Measurements from ENCODE around the gene BAD. TPM values are rescaled to one million over a fixed set of nuclear protein-coding genes. Genes with fewer than 3 reads are reported as not detected.

BAD gene
- total RNA-seq, 1 experiment from 2014 or later: 34.7 TPM

DNA sequence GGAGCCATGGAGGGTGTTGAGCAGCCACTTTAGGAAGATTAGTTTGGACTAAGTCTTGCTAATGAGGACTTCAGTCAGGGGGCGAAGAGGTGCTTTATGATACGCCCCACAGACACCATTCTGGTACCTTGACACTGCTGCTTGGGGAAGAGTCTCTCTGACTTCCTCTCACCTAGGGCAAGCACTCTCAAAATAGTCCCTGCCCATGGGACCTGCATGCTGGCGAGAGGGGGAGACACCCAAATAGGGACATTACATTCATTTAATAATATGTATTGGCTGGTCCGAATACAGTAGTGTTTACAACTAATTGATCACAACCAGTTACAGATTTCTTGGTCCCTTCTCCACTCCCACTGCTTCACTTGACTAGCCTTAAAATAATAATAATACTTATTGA, 11.3 kb upstream of the BAD start (continued):
- TF ChIP-seq ARID4B (CRISPR knock-in tag; IDR thresholded peaks at IDR 0.05; ENCODE audit: borderline replicate concordance) (no peak), JUN (CRISPR knock-in tag; IDR thresholded peaks at IDR 0.05) (no peak)
- TF ChIP-seq, protein P1, sequence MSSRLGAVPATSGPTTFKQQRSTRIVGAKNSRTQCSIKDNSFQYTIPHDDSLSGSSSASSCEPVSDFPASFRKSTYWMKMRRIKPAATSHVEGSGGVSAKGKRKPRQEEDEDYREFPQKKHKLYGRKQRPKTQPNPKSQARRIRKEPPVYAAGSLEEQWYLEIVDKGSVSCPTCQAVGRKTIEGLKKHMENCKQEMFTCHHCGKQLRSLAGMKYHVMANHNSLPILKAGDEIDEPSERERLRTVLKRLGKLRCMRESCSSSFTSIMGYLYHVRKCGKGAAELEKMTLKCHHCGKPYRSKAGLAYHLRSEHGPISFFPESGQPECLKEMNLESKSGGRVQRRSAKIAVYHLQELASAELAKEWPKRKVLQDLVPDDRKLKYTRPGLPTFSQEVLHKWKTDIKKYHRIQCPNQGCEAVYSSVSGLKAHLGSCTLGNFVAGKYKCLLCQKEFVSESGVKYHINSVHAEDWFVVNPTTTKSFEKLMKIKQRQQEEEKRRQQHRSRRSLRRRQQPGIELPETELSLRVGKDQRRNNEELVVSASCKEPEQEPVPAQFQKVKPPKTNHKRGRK (CRISPR knock-in tag; IDR thresholded peaks at IDR 0.05; ENCODE audit: borderline replicate concordance): no peak

DNA sequence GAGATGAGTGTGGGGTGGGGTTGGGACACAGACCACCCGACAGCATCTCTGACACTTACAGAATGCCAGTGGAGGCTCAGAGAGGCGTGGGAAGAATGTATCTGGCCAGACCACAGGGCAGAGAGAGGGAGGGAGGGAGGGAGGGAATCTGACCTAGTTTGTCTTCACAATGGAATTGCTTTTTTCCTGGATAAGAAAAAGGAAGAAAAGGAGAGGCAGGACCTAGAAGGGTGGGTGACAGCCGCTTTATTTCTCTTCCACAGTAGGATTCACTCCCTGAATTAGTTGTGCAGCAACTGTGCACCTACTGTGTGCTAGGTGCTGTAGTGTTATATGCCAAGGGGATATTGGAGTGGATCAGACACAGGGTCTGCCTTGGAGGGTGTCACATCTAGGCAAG, 10.3 kb upstream of the BAD start:
- H3K4me1 Mint-ChIP-seq: peaks cover 13% of the 10 kb centered on the region
- peaks cover 93% of the 10 kb centered on the region for H3K27me3 Mint-ChIP-seq (ENCODE audit: low read depth)
- POLR2A ChIA-PET: no interaction called here
- TF ChIP-seq ZMAT4 (CRISPR knock-in tag; IDR thresholded peaks at IDR 0.05) (no peak), TCF7 (CRISPR knock-in tag; IDR thresholded peaks at IDR 0.05; ENCODE audit: low read depth) (no peak), MYBL2 (CRISPR knock-in tag; IDR thresholded peaks at IDR 0.05) (no peak), ZNF671 (CRISPR knock-in tag; IDR thresholded peaks at IDR 0.05) (no peak), ZNF232 (CRISPR knock-in tag; IDR thresholded peaks at IDR 0.05) (no peak), PREB (CRISPR knock-in tag; IDR thresholded peaks at IDR 0.05; ENCODE audit: borderline replicate concordance) (no peak), TEAD1 (CRISPR knock-in tag; IDR thresholded peaks at IDR 0.05) (no peak), SMAD4 (CRISPR knock-in tag; IDR thresholded peaks at IDR 0.05) (no peak)
- TF ChIP-seq, protein P2, sequence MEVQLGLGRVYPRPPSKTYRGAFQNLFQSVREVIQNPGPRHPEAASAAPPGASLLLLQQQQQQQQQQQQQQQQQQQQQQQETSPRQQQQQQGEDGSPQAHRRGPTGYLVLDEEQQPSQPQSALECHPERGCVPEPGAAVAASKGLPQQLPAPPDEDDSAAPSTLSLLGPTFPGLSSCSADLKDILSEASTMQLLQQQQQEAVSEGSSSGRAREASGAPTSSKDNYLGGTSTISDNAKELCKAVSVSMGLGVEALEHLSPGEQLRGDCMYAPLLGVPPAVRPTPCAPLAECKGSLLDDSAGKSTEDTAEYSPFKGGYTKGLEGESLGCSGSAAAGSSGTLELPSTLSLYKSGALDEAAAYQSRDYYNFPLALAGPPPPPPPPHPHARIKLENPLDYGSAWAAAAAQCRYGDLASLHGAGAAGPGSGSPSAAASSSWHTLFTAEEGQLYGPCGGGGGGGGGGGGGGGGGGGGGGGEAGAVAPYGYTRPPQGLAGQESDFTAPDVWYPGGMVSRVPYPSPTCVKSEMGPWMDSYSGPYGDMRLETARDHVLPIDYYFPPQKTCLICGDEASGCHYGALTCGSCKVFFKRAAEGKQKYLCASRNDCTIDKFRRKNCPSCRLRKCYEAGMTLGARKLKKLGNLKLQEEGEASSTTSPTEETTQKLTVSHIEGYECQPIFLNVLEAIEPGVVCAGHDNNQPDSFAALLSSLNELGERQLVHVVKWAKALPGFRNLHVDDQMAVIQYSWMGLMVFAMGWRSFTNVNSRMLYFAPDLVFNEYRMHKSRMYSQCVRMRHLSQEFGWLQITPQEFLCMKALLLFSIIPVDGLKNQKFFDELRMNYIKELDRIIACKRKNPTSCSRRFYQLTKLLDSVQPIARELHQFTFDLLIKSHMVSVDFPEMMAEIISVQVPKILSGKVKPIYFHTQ (CRISPR knock-in tag; IDR thresholded peaks at IDR 0.05): no peak
- TF ChIP-seq, protein P3, sequence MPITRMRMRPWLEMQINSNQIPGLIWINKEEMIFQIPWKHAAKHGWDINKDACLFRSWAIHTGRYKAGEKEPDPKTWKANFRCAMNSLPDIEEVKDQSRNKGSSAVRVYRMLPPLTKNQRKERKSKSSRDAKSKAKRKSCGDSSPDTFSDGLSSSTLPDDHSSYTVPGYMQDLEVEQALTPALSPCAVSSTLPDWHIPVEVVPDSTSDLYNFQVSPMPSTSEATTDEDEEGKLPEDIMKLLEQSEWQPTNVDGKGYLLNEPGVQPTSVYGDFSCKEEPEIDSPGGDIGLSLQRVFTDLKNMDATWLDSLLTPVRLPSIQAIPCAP (CRISPR knock-in tag; IDR thresholded peaks at IDR 0.05): no peak
- TF ChIP-seq, protein P4, sequence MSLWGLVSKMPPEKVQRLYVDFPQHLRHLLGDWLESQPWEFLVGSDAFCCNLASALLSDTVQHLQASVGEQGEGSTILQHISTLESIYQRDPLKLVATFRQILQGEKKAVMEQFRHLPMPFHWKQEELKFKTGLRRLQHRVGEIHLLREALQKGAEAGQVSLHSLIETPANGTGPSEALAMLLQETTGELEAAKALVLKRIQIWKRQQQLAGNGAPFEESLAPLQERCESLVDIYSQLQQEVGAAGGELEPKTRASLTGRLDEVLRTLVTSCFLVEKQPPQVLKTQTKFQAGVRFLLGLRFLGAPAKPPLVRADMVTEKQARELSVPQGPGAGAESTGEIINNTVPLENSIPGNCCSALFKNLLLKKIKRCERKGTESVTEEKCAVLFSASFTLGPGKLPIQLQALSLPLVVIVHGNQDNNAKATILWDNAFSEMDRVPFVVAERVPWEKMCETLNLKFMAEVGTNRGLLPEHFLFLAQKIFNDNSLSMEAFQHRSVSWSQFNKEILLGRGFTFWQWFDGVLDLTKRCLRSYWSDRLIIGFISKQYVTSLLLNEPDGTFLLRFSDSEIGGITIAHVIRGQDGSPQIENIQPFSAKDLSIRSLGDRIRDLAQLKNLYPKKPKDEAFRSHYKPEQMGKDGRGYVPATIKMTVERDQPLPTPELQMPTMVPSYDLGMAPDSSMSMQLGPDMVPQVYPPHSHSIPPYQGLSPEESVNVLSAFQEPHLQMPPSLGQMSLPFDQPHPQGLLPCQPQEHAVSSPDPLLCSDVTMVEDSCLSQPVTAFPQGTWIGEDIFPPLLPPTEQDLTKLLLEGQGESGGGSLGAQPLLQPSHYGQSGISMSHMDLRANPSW (CRISPR knock-in tag; conservative IDR thresholded peaks at IDR 0.05; ENCODE audit: low read depth): no peak
- TF ChIP-seq, protein P5, sequence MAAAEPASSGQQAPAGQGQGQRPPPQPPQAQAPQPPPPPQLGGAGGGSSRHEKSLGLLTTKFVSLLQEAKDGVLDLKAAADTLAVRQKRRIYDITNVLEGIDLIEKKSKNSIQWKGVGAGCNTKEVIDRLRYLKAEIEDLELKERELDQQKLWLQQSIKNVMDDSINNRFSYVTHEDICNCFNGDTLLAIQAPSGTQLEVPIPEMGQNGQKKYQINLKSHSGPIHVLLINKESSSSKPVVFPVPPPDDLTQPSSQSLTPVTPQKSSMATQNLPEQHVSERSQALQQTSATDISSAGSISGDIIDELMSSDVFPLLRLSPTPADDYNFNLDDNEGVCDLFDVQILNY (CRISPR knock-in tag; IDR thresholded peaks at IDR 0.05): no peak
- no peak overlapping the region for H3K4me3 Mint-ChIP-seq
- H3K9me3 Mint-ChIP-seq: no peaks in the 10 kb centered on the region
- no peak for DNase-seq (ENCODE audit: low spot score)
- H3K36me3 Mint-ChIP-seq: no peaks in the 10 kb centered on the region
- ATAC-seq: no peak
- H3K27ac Mint-ChIP-seq: no peak overlapping the region
- CTCF ChIA-PET: interaction anchor here (0.7 to 0.8 kb wide), 2 partner anchors 10 to 11 kb away, joined by 3 read pairs; no protein-coding TSS in a partner anchor
